SHP77 treated with DMSO at 0.1 percent for 48 hours (cell line): ENCODE results near the gene MTX2.
"Not testable (repeated sequence)": the region's sequence is repeated elsewhere in the genome, so short reads cannot be mapped to it uniquely, and the experiment has no call there.

Experiments used
- DNase-seq: peaks from one replicate; lab custom pipeline; 2025; lab: John Stamatoyannopoulos, UW

The MTX2 gene

GRCh38 chr2:176285321-176285720 is 16.1 kb downstream of the MTX2 start:
- DNase-seq, result no peak

DNA sequence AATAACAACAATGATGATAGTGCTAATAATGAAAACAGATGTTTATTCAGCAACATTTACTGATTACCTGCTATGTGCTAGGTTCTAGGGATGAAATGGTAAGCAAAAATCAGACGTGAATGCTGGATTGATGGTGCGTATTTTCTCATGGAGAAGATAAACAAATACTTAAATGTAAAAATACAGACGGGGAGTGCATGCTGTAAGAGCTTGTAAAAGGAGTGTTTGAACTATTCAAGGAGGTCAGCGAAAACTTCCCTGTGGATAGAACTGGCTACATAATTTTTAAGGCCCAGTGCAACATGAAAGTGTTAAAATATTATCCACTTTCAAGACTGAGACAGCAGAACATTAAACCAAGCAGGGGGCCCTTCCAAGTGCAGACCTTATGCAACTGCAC is 22.1 kb downstream of the MTX2 start:
- no peak for DNase-seq

DNA sequence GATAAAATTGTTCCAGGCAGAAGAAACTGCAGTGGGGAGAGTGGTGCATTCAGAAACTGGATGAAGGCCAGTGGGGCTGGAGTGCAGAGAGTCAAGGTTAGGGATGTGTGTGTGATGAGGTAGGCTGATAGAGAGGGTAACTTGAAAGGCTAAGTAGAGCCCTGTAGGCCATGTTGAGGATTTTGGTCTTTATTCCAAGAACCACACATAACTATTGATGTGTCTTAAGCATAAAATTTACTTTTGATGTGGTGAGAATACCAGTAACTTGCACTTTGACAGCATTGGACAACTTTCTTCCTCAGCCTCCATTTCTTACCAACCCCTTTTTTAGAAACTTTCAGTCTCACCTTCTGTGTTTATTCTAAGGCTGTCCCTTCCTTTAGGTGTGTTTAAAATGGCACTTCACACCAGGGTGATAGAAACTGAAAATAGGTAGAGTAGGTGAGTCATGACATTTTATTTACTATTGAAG is 22.6 kb downstream of the MTX2 start:
- DNase-seq, result no peak

DNA sequence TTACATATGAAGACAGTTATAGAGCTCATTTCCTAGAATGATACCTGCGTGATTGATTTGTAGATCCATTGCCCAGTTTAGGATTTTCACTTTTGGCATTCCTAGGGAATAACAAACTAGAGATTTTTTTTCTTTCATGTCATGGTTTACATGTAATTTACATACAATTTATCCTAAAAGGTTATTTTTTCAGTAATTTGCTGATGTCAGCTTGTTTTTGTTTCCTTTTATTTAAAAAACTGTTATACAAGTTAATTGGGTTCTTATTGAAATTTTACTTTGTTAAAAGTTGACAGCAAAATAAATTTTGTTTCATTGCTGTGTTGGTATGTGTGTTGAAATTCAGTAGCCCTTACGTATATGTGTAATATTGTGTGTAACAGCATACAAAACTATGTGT is 23.4 kb downstream of the MTX2 start:
- DNase-seq, result no peak

DNA sequence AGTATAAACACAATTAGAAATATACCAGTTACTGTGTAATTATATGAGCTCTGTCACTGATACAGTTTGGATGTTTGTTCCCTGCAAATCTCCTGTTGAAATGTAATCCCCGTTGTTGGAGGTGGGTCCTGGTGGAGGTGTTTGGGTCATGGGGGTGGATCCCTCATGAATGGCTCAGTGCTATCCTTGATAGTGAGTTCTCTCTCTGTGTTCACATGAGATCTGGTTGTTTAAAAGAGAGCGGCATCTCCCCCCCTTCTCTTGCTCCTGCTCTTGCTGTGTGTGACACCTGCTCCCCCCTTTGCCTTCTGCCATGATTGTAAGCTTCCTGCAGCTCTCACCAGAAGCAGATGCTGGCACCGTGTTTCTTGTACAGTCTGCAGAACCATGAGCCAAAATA is 24.1 kb downstream of the MTX2 start:
- no peak for DNase-seq

DNA sequence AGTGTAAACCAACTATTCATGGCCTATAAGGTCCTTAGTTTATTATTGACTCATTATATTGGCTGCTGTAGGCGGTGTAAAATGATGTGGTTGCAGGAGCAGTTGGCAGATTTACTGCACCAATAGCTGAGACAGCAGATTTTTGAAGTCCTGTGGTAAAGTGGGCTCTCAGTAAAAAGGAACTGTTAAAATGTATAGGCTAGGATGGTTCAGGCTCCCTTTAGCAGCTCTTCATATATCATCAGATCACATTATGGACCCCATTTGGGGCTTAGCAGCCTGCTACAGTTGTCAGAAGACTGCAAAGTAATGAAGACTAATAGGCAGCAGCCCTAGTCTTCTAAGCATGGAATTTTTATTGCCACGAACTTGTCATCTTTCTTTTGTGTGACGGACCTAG is 27.8 kb downstream of the MTX2 start:
- DNase-seq, result no peak

- DNase-seq, result no peak
Observed at GRCh38 chr2:176297737-176298136, 28.5 kb downstream of the MTX2 start.

DNA sequence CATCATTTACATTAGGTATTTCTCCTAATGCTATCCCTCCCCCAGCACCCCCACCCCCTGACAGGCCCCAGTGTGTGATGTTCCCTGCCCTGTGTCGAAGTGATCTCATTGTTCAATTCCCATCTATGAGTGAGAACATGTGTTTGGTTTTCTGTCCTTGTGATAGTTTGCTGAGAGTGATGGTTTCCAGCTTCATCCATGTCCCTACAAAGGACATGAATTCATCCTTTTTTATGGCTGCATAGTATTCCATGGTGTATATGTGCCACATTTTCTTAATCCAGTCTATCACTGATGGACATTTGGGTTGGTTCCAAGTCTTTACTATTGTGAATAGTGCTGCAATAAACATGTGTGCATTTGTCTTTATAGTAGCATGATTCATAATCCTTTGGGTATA is 36.8 kb downstream of the MTX2 start:
- DNase-seq, result not testable (repeated sequence)

DNA sequence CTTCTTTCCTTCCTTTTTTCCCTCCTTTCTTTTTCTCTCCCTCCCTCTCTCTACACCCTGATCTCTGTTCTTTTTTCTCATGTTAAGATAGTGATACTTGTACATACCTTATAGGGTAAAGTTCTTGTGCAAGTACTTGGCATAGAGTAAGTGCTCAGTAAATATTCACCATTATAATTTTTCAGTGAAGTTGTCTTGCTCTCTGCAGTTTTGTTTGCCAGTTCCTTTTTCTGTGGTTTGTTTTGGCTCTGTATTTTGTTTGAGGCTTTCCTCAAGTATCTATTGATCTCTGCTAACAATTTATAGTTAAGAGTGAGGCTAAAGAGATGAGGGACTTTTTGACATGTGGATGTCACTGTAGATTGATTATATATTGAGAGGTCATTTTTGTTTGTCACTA is 48.0 kb downstream of the MTX2 start:
- DNase-seq, result no peak

GRCh38 chr2:176317623-176318065 is 48.4 kb downstream of the MTX2 start:
- DNase-seq, result no peak

- no peak for DNase-seq
Observed at GRCh38 chr2:176321916-176322315, 52.7 kb downstream of the MTX2 start.

GRCh38 chr2:176324862-176325261 is 55.6 kb downstream of the MTX2 start:
- no peak for DNase-seq

GRCh38 chr2:176325732-176326131 is 56.5 kb downstream of the MTX2 start:
- no peak for DNase-seq

DNA sequence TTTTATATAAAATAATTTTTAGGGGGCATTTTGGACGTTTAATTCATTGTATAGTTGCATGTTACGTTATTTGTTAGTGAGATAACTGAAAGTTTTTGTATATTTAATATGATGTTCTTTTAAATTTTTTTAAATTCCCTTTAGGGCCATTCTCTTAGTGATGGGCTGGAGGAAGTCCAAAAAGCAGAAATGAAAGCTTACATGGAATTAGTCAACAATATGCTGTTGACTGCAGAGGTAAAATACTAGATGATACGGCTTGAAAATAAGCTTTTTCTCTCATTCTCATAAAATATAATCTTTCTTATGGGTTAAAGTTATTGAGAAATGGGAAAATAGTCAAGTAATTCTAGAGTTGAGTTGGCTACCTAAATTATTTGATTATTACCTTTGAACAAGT is 58.9 kb downstream of the MTX2 start:
- DNase-seq, result no peak

DNA sequence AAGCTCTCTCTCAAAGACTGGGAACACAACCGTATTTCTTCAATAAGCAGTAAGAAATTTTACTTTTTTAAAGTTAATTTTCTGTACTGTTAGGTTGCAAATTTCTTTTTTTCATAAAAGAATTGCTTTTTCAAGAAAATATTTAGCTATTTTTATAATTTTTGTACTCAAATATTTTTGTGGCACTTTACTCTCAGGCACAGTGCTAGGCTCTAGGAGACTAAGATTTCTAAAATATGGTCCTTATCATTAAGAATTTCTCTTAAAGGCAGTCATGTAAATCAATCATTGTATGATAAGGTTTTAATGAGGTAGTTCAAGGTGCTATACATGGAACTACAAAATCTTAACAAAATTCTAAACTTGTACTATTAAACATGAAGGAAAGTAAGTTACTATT is 61.4 kb downstream of the MTX2 start:
- DNase-seq, result no peak

- DNase-seq, result no peak
Observed at GRCh38 chr2:176331646-176332045, 62.4 kb downstream of the MTX2 start.

GRCh38 chr2:176334729-176335128 is 65.5 kb downstream of the MTX2 start:
- no peak for DNase-seq

- DNase-seq, result no peak
Observed at GRCh38 chr2:176338395-176338794, 69.2 kb downstream of the MTX2 start.

DNA sequence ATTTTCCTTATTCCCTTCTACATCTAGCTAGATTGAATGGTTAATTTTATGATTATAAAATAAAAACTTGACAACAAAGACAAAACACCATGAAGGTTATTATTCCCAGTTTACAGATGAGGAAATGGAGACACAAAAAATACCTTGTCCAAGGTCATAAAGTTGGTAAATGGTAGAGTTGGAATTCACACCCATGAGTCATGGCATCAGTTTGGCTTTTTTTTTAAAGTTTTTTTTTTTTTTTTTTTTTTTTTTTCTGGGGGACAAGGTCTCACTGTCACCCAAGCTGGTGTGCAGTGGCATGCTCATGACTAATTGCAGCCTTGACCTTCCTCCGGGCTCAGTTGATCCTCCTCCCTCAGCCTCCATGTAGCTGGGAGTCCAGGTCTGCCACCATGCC is 70.0 kb downstream of the MTX2 start:
- no peak for DNase-seq

DNA sequence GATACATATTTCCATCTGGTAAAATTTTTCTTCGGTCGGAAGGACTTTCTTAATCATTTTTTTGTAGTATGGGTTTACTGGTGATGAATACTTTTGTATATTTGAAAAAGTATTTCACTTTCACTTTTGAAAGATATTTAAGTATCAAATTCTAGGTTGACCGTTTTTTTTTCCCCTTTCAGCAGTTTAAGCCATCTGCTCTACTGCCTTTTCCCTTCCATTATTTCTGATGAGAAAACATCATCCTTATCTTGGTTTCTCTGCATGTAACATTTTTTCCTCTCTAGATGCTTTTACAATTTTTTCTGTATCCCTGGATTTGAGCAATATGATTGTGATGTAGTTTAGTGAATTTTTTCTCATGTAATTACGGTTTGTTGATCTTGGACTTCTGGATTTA is 87.0 kb downstream of the MTX2 start:
- no peak for DNase-seq

GRCh38 chr2:176364273-176364977 is 95.2 kb downstream of the MTX2 start:
- DNase-seq, result no peak

DNA sequence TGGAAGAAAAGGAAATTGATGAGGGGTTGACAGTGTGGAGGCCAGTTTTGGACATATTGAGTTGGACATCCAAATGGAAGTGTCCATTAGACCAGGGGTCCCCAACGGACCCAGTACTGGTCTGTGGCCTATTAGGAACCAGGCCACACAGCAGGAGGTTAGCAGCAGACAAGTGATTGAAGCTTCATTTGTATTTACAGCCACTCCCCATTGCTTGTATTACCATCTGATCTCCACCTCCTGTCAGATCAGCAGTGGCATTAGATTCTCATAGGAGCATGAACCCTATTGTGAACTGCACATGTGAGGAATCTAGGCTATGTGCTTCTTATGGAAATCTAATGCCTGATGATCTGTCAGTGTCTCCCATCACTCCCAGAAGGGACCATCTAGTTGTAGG is 99.1 kb downstream of the MTX2 start:
- DNase-seq, result no peak

GRCh38 chr2:176370467-176371171 is 101.4 kb downstream of the MTX2 start:
- no peak for DNase-seq

DNA sequence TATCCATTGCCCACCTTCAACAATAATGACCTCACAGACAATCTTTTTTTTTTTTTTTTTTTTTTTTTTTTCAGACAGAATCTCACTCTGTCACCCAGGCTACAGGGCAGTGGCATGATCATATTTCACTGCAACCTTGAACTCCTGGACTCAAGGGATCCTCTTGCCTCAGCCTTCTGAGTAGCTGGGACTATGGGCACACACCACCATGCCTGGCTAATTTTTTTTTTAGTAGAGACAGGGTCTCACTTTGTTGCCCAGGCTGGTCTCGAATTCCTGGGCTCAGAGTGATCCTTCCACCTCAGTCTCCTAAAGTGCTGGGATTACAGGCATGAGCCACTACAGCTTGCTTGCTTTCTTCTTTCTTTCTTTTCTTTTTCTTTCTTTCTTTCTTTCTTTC is 103.9 kb downstream of the MTX2 start:
- not testable (repeated sequence) for DNase-seq
